Panc1 (cell line): Measurements from ENCODE around the gene R3HDM2.

ENCODE experiments used
- CTCF ChIP-seq: fragments of 450-650 bp; IDR thresholded peaks from 2 replicates; pipeline ENCODE4 v1.5.1; 2017; ENCODE audit warnings: mild to moderate bottlenecking
- SIN3A ChIP-seq: IDR thresholded peaks from 2 replicates; pipeline ENCODE4 v1.6.1; 2012; ENCODE audit warnings: low read depth, mild to moderate bottlenecking, low read length, moderate library complexity, borderline replicate concordance; ENCODE audit not compliant: insufficient read depth
- TF ChIP-seq, protein P1 (sequence below), 2 experiments: IDR thresholded peaks; 2 replicates each; pipeline ENCODE4 v1.6.1; 2011 to 2012; ENCODE audit warnings: low read depth in 2 of 2, control low read depth in 1 of 2, low read length in 1 of 2, mild to moderate bottlenecking in 1 of 2, moderate library complexity in 1 of 2; ENCODE audit not compliant: insufficient read depth in 1 of 2

- TF ChIP-seq CTCF (no peak), SIN3A (no peak)
- TF ChIP-seq, protein P1, sequence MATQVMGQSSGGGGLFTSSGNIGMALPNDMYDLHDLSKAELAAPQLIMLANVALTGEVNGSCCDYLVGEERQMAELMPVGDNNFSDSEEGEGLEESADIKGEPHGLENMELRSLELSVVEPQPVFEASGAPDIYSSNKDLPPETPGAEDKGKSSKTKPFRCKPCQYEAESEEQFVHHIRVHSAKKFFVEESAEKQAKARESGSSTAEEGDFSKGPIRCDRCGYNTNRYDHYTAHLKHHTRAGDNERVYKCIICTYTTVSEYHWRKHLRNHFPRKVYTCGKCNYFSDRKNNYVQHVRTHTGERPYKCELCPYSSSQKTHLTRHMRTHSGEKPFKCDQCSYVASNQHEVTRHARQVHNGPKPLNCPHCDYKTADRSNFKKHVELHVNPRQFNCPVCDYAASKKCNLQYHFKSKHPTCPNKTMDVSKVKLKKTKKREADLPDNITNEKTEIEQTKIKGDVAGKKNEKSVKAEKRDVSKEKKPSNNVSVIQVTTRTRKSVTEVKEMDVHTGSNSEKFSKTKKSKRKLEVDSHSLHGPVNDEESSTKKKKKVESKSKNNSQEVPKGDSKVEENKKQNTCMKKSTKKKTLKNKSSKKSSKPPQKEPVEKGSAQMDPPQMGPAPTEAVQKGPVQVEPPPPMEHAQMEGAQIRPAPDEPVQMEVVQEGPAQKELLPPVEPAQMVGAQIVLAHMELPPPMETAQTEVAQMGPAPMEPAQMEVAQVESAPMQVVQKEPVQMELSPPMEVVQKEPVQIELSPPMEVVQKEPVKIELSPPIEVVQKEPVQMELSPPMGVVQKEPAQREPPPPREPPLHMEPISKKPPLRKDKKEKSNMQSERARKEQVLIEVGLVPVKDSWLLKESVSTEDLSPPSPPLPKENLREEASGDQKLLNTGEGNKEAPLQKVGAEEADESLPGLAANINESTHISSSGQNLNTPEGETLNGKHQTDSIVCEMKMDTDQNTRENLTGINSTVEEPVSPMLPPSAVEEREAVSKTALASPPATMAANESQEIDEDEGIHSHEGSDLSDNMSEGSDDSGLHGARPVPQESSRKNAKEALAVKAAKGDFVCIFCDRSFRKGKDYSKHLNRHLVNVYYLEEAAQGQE (IDR thresholded peaks at IDR 0.05; ENCODE audit: insufficient read depth in 1 of 2, low read depth in 2 of 2, low read length in 1 of 2) = no peak
Measured at GRCh38 chr12:57473392-57473791, 42.5 kb upstream of the R3HDM2 start.
